GM19099 (cell line): ENCODE measurements around the gene RAB42.

Experiments used
- POLR2A ChIP-seq: IDR thresholded peaks from 3 replicates; pipeline ENCODE4 v1.6.1; 2011; ENCODE audit warnings: low read depth; ENCODE audit not compliant: insufficient read length; ENCODE audit errors: extremely low read depth

RAB42 gene

DNA sequence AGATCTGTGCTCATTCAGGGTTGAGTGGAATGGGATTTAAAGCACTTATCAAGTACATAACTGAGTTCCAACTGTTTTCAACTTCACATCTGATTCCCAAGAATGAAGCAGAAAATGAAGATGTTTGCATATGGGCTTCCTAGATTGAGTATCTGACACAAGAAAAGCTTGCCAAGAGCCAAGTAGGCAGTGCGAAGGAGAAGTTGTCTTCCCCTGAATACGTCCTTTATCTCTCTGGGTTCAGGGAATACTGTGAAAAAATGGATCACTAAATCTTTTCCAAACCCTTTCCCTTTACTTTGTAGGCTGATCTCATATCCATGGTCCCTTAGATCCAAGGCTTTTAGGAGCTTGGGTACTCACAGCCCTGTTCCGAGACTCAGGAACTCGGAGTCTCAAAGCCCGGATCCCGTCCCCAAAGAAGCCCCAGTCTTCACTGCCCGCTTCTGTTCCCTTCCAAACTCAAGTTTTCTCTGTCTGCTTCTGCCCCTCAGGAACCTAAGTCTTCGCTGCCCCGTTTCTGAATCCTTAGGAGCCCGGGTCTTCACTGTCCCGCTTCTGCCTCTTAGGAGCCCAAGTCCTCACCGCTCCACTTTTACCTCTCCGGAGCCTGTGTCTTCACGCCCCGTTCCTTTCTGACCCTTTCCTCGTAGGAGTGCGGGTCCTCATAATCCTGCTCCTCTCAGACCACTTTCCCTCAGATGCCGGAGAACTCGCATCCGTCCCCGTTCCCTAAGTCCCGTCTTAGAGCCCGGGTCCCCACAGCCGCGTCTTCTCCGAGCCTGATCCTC, 50.2 kb downstream of the RAB42 start:
- TF ChIP-seq POLR2A: no peak

DNA sequence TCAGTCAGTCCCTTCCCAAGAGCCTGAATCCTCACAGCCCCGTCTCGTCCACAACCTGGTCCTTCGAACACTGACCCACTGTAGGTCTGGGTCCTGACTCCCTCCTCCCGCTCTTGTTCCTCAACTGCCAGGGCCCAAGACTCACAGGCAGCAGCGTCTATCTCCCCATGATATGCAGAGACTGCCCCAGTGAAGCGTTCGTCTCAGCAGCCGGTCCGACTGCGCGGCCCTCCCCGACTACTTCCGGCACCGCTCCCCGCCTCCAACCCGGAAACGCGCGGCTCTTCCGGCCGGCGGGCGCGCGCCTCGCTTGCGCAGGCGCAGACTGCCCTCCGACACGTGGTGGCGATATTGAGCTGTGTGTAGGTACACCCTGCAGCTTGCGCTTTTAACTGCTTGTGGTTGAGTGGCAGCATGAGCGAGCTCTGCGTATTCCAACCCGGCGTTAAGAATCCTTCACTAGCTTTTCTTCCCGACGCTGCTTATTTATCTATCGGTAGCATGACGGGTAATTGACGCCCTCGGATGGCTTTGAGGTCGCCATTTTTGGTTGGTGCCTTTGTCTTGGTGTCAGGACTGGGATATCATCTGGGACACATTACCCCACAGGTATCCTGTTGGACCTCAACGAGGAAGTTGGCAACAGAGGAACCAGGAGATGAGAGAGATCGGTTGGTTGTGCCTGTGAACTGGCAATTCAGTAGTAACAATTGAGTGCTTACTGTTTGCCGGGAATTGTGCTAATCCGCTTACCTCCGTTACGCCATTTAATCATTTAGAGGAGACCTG, 51.0 kb downstream of the RAB42 start, which contains the start of gene TAF12:
Gene TAF12, minus strand, starts transcription at position 221 of the 789 bp plus-strand sequence. CDS start 20,986 bp downstream, outside the sequence.
- TF ChIP-seq POLR2A: peak; percentile 99

DNA sequence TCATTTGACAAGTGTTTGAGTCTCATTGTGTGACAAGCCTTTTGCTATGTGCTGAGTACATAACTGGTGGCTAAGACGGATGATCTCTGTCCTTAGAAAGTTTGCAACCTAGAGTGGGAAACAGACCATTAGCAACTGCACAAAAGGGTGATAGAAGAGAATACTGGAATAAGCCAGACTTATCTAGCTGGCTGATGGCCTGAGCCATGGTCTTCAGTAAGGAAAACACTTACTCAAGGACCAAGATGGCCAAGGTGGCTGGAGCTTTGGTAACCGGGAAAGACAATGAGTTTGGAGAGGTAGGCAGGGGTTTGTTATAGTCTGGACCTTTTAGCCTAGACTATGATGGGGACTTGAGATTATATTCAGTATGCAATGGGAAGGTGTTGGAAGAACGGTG, 52.4 kb downstream of the RAB42 start:
- no peak for TF ChIP-seq POLR2A
